GM12878 (cell line): ENCODE measurements around the gene HVCN1. TPM values are rescaled to one million over a fixed set of nuclear protein-coding genes. Genes with fewer than 3 reads are reported as not detected.

Source experiments
- ATF7 ChIP-seq: fragments of 450-650 bp; IDR thresholded peaks from 2 replicates; pipeline ENCODE4 v1.6.1; 2016; ENCODE audit warnings: low read depth, mild to moderate bottlenecking
- E2F4 ChIP-seq: IDR thresholded peaks from 2 replicates; pipeline ENCODE4 v1.6.1; 2012; ENCODE audit warnings: low read depth, low read length, improper control_type of control experiment
- FOXK2 ChIP-seq: fragments of 450-650 bp; IDR thresholded peaks from 2 replicates; pipeline ENCODE4 v1.6.1; 2017; ENCODE audit warnings: mild to moderate bottlenecking, moderate library complexity
- FOXM1 ChIP-seq: IDR thresholded peaks from 2 replicates; pipeline ENCODE4 v1.6.1; 2012; ENCODE audit warnings: low read depth, mild to moderate bottlenecking, inconsistent platforms, low read length, moderate library complexity
- KLF5 ChIP-seq: fragments of 450-650 bp; IDR thresholded peaks from 2 replicates; pipeline ENCODE4 v1.6.1; 2014; ENCODE audit warnings: mild to moderate bottlenecking; ENCODE audit not compliant: partially characterized antibody
- MYB ChIP-seq: fragments of 150-350 bp; IDR thresholded peaks from 2 replicates; pipeline ENCODE4 v1.6.1; 2014; ENCODE audit warnings: mild to moderate bottlenecking, low read depth, low read length, borderline replicate concordance
- SMARCA5 ChIP-seq: fragments of 450-650 bp; IDR thresholded peaks from 2 replicates; pipeline ENCODE4 v1.6.1; 2017; ENCODE audit warnings: mild to moderate bottlenecking
- SREBF2 ChIP-seq: IDR thresholded peaks from 2 replicates; pipeline ENCODE4 v1.6.1; 2012; ENCODE audit warnings: mild to moderate bottlenecking, low read length
- ZBTB4 ChIP-seq: fragments of 450-650 bp; formaldehyde crosslinking; IDR thresholded peaks from 2 replicates; pipeline ENCODE4 v1.4.0; 2022; ENCODE audit warnings: mild to moderate bottlenecking, moderate library complexity
- ZSCAN29 ChIP-seq: fragments of 450-650 bp; IDR thresholded peaks from 2 replicates; pipeline ENCODE4 v1.6.1; 2017; ENCODE audit warnings: mild to moderate bottlenecking, moderate library complexity
- polyA plus RNA-seq, 11 experiments: library from polyadenylated mRNA; depleted of rRNA in 4 of 11; unstranded in 6 of 11; stranded (reverse) in 5 of 11; fragments of >200 nt; fragmentation: Nextera tagmentation in 4 of 11; fragmentation: Illumina TruSeq in 1 of 11; extraction: Ambion mirVana in 4 of 11; extraction: Trizol in 1 of 11; gene quantifications; 1 replicate in 1 of 11; 2 replicates in 10 of 11; pipeline versions ENCODE4 v1.2.1 to v1.2.3, GENCODE V29; 2011 to 2016; ENCODE audit warnings: inconsistent platforms in 2 of 11, missing spikeins in 2 of 11, low read depth in 1 of 11
- total RNA-seq, 4 experiments: library from RNA; depleted of rRNA in 3 of 4; stranded (reverse); fragments of >200 nt in 3 of 4; fragmentation: Illumina TruSeq in 1 of 4; extraction: Trizol in 1 of 4; gene quantifications; 2 replicates each; pipeline versions ENCODE4 v1.2.1 to v1.2.3, GENCODE V29; 2013 to 2021

The HVCN1 gene
- total and polyA plus RNA-seq, 10 of the 15 experiments (the other 5 are each of a cell fraction or from before 2014, with no cell fraction given), result 27.8 to 181 (median 103) TPM

- TF ChIP-seq ZBTB4 (CRISPR knock-in tag) (no peak), KLF5 (peak; percentile 28), FOXM1 (peak; percentile 54; the same call in 1 of the 2 replicates), SREBF2 (no peak), E2F4 (no peak), MYB (no peak), ZSCAN29 (no peak), FOXK2 (no peak), SMARCA5 (peak; percentile 90), ATF7 (peak; percentile 75)
- TF ChIP-seq, all 136 proteins: peak for 61
Observed at GRCh38 chr12:110677206-110677911, 11.6 kb downstream of the HVCN1 start (continued).
